ENCODE results near the gene CBX1.
"Not testable (repeated sequence)": the region's sequence is repeated elsewhere in the genome, so short reads cannot be mapped to it uniquely, and the experiment has no call there.

The CBX1 gene

GRCh38 chr17:48095611-48096010 is 5.7 kb downstream of the CBX1 start:
- no peak overlapping the region for H3K4me3 ChIP-seq (ENCODE audit: low read length)
- peak; percentile 57 for DNase-seq (ENCODE audit: low read depth)
- TF ChIP-seq, protein P1, sequence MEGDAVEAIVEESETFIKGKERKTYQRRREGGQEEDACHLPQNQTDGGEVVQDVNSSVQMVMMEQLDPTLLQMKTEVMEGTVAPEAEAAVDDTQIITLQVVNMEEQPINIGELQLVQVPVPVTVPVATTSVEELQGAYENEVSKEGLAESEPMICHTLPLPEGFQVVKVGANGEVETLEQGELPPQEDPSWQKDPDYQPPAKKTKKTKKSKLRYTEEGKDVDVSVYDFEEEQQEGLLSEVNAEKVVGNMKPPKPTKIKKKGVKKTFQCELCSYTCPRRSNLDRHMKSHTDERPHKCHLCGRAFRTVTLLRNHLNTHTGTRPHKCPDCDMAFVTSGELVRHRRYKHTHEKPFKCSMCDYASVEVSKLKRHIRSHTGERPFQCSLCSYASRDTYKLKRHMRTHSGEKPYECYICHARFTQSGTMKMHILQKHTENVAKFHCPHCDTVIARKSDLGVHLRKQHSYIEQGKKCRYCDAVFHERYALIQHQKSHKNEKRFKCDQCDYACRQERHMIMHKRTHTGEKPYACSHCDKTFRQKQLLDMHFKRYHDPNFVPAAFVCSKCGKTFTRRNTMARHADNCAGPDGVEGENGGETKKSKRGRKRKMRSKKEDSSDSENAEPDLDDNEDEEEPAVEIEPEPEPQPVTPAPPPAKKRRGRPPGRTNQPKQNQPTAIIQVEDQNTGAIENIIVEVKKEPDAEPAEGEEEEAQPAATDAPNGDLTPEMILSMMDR (conservative IDR thresholded peaks at IDR 0.05; ENCODE audit: low read length): no peak

- DNase-seq (ENCODE audit: low read depth): no peak
- TF ChIP-seq, protein P1 (conservative IDR thresholded peaks at IDR 0.05; ENCODE audit: low read length): no peak
- H3K4me3 ChIP-seq (ENCODE audit: low read length): no peak overlapping the region
Observed at GRCh38 chr17:48093341-48094045, 7.8 kb downstream of the CBX1 start.

- DNase-seq (ENCODE audit: low read depth): no peak
- no peak overlapping the region for H3K4me3 ChIP-seq (ENCODE audit: low read length)
- TF ChIP-seq, protein P1 (conservative IDR thresholded peaks at IDR 0.05; ENCODE audit: low read length): no peak
Observed at GRCh38 chr17:48084932-48085331, 16.3 kb downstream of the CBX1 start.

- H3K4me3 ChIP-seq (ENCODE audit: low read length): no peak overlapping the region
- TF ChIP-seq, protein P1 (conservative IDR thresholded peaks at IDR 0.05; ENCODE audit: low read length): no peak
- no peak for DNase-seq (ENCODE audit: low read depth)
Observed at GRCh38 chr17:48081858-48082257, 19.4 kb downstream of the CBX1 start.

DNA sequence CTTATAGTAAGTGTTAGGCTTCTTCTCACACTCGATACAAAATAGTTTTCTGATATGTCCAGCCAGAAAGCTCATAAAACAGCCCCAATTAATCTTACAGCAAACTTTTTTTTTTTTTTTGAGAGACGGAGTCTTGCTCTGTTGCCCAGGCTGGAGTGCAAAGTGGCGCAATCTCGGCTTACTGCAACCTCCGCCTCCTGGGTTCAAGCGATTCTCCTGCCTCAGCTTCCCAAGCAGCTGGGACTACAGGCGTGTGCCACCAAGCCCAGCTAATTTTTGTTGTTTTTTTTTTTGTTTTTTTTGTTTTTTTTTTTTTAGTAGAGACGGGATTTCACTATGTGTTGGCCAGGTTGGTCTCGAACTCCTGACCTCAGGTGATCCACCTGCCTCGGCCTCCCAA is 24.1 kb downstream of the CBX1 start:
- not testable (repeated sequence) for DNase-seq (ENCODE audit: low read depth); H3K4me3 ChIP-seq (ENCODE audit: low read length)

GRCh38 chr17:48074322-48075081 is 26.8 kb downstream of the CBX1 start:
- TF ChIP-seq, protein P1 (conservative IDR thresholded peaks at IDR 0.05; ENCODE audit: low read length): peak; percentile 88
- peak; percentile 82 for DNase-seq (ENCODE audit: low read depth)
- H3K4me3 ChIP-seq (ENCODE audit: low read length): no peak overlapping the region

- H3K4me3 ChIP-seq (ENCODE audit: low read length); DNase-seq (ENCODE audit: low read depth): not testable (repeated sequence)
Observed at GRCh38 chr17:48073566-48074094, 27.6 kb downstream of the CBX1 start.

DNA sequence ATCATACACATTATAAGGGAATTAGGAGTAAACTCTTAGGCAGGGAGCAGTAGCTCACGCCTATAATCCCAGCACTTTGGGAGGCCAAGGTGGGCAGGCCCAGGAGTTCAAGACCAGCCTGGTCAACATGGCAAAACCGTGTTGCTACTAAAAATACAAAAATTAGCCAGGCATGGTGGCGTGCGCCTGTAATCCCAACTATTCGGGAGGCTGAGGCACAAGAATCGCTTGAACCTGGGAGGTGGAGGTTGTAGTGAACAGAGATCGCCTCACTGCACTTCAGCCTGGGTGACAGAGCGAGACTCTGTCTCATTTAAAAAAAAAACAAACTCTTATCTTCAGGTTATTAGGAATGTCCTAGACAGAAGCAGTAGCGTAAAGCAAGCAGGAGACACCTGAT is 28.5 kb downstream of the CBX1 start:
- not testable (repeated sequence) for H3K4me3 ChIP-seq (ENCODE audit: low read length); DNase-seq (ENCODE audit: low read depth)
